Measurements from ENCODE around the gene PGA5. TPM values are rescaled to one million over a fixed set of nuclear protein-coding genes. Genes with fewer than 3 reads are reported as not detected.

PGA5 gene
- total RNA-seq, 1 donor from 2014 or later: 0.79 TPM

DNA sequence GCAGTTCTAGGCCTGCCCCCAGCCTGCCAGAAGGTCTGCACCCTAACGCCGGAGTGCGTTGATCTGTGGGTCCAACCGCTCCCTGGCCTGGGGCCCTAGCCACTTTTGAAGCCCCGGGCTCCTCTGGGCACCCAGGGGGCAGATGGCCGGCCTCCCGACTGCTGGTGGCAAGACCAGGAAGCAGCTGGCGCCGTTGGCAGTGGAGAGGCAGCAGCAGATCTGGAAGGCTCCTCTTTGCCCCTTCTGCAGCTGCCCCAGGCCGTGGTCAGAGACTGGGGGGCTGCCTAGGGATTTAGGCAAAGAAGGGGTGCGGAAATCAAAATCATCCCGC is 54.6 kb downstream of the PGA5 start:
- peaks cover 33% of the 10 kb centered on the region for H3K4me1 Mint-ChIP-seq (ENCODE audit: low read depth, unreplicated experiment)
- H3K79me2 ChIP-seq (ENCODE audit: insufficient read depth, low read length): no peaks in the 10 kb centered on the region
- peak overlapping the region; percentile 72 for H3K9ac ChIP-seq (ENCODE audit: low read length)
- H3K27me3 ChIP-seq (ENCODE audit: insufficient read depth, low read length): peaks cover 25% of the 10 kb centered on the region
- no peaks in the 10 kb centered on the region for H3K9me3 ChIP-seq (ENCODE audit: insufficient read depth, low read depth, low read length)
- H3K36me3 Mint-ChIP-seq (ENCODE audit: low read depth, unreplicated experiment): peaks cover 18% of the 10 kb centered on the region
- no peak overlapping the region for H2AFZ ChIP-seq (ENCODE audit: low read depth, low read length)
- no peak overlapping the region for H3K4me3 Mint-ChIP-seq (ENCODE audit: unreplicated experiment)
- no peak for FAIRE-seq
- no peak overlapping the region for H3K27ac ChIP-seq (ENCODE audit: low read depth, low read length)
- H3K36me3 ChIP-seq (ENCODE audit: insufficient read depth, low read length): peaks cover 12% of the 10 kb centered on the region
- H3K4me1 ChIP-seq (ENCODE audit: insufficient read depth, low read length): peaks cover 48% of the 10 kb centered on the region
- TF ChIP-seq EZH2 (IDR thresholded peaks at IDR 0.05; ENCODE audit: insufficient read depth, low read length): no peak
- TF ChIP-seq, protein P1, sequence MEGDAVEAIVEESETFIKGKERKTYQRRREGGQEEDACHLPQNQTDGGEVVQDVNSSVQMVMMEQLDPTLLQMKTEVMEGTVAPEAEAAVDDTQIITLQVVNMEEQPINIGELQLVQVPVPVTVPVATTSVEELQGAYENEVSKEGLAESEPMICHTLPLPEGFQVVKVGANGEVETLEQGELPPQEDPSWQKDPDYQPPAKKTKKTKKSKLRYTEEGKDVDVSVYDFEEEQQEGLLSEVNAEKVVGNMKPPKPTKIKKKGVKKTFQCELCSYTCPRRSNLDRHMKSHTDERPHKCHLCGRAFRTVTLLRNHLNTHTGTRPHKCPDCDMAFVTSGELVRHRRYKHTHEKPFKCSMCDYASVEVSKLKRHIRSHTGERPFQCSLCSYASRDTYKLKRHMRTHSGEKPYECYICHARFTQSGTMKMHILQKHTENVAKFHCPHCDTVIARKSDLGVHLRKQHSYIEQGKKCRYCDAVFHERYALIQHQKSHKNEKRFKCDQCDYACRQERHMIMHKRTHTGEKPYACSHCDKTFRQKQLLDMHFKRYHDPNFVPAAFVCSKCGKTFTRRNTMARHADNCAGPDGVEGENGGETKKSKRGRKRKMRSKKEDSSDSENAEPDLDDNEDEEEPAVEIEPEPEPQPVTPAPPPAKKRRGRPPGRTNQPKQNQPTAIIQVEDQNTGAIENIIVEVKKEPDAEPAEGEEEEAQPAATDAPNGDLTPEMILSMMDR (IDR thresholded peaks at IDR 0.05; ENCODE audit: insufficient read depth, low read depth, low read length): no peak
- no peaks in the 10 kb centered on the region for H3K9me3 Mint-ChIP-seq (ENCODE audit: unreplicated experiment)
- peaks cover 68% of the 10 kb centered on the region for H4K20me1 ChIP-seq (ENCODE audit: insufficient read depth, low read length)
- peaks cover 5% of the 10 kb centered on the region for H3K27me3 Mint-ChIP-seq (ENCODE audit: low read depth, unreplicated experiment)
- DNase-seq (ENCODE audit: low read depth): no peak
- H3K4me3 ChIP-seq (ENCODE audit: insufficient read depth, low read depth, low read length): no peak overlapping the region
- peak overlapping the region; percentile 93 for H3K4me2 ChIP-seq (ENCODE audit: low read length)
- H3K27ac Mint-ChIP-seq (ENCODE audit: unreplicated experiment): no peak overlapping the region

DNA sequence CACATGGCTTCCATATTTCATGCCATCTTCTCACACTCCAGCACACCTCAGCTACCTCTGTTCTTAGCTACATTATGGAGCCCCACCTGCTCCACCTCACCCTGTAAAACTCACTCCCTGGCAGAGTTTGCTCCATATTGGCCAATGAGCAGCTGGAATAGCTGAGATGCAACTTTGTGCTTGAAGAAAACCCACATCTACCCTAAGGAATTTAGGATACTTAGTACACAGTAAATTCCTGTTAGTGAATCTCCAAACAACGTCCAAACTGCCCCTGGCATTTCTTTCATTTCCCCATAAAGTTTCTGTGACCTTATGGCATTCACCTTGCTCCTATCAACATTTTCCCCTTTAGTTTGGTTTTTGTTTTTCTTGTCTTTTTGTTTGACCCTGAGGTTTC is 56.4 kb downstream of the PGA5 start:
- Histone ChIP-seq H3K9me3 (ENCODE audit: insufficient read depth, low read depth, low read length) (no peaks in the 10 kb centered on the region), H3K4me3 (ENCODE audit: insufficient read depth, low read depth, low read length) (no peak overlapping the region), H3K4me2 (ENCODE audit: low read length) (peak overlapping the region; percentile 65), H3K4me1 (ENCODE audit: insufficient read depth, low read length) (peaks cover 48% of the 10 kb centered on the region), H3K9ac (ENCODE audit: low read length) (peak overlapping the region; percentile 26), H3K79me2 (ENCODE audit: insufficient read depth, low read length) (no peaks in the 10 kb centered on the region), H3K36me3 (ENCODE audit: insufficient read depth, low read length) (peaks cover 29% of the 10 kb centered on the region), H4K20me1 (ENCODE audit: insufficient read depth, low read length) (peaks cover 77% of the 10 kb centered on the region), H3K27ac (ENCODE audit: low read depth, low read length) (peak overlapping the region; percentile 68), H2AFZ (ENCODE audit: low read depth, low read length) (no peak overlapping the region), H3K27me3 (ENCODE audit: insufficient read depth, low read length) (peaks cover 21% of the 10 kb centered on the region)
- H3K27me3 Mint-ChIP-seq (ENCODE audit: low read depth, unreplicated experiment): peaks cover 5% of the 10 kb centered on the region
- FAIRE-seq (no peak), DNase-seq (ENCODE audit: low read depth) (peak; percentile 67)
- TF ChIP-seq EZH2 (IDR thresholded peaks at IDR 0.05; ENCODE audit: insufficient read depth, low read length): no peak
- TF ChIP-seq, protein P1 (IDR thresholded peaks at IDR 0.05; ENCODE audit: insufficient read depth, low read depth, low read length): no peak
- peak overlapping the region; percentile 82 for H3K27ac Mint-ChIP-seq (ENCODE audit: unreplicated experiment)
- no peaks in the 10 kb centered on the region for H3K9me3 Mint-ChIP-seq (ENCODE audit: unreplicated experiment)
- H3K4me3 Mint-ChIP-seq (ENCODE audit: unreplicated experiment): peak overlapping the region; percentile 34
- peaks cover 23% of the 10 kb centered on the region for H3K36me3 Mint-ChIP-seq (ENCODE audit: low read depth, unreplicated experiment)
- H3K4me1 Mint-ChIP-seq (ENCODE audit: low read depth, unreplicated experiment): peaks cover 33% of the 10 kb centered on the region

DNA sequence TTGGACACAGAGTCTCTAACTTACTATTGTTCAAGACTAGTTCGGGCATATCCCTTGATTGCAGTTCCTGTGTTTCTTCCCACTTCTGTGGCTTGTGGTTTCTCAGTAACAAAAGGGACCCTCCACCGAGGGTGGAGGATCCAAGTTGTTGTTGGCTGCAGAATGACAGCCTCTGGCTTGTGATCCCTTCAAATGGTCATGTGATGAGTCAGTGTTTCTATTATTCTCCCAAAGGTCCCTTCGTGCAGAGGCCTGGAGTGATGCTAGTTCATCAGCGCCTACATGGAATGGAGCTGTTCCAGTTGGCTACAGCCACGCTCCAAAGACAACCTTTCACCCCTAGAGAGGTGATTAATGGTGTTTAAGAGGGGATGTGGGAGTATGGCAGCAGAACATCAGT is 56.8 kb downstream of the PGA5 start:
- Histone ChIP-seq H3K4me1 (ENCODE audit: insufficient read depth, low read length) (peaks cover 48% of the 10 kb centered on the region), H3K9ac (ENCODE audit: low read length) (peak overlapping the region; percentile 26), H3K4me2 (ENCODE audit: low read length) (peak overlapping the region; percentile 65), H3K9me3 (ENCODE audit: insufficient read depth, low read depth, low read length) (no peaks in the 10 kb centered on the region), H3K36me3 (ENCODE audit: insufficient read depth, low read length) (peaks cover 32% of the 10 kb centered on the region), H3K27ac (ENCODE audit: low read depth, low read length) (peak overlapping the region; percentile 68), H2AFZ (ENCODE audit: low read depth, low read length) (no peak overlapping the region), H3K4me3 (ENCODE audit: insufficient read depth, low read depth, low read length) (no peak overlapping the region), H3K27me3 (ENCODE audit: insufficient read depth, low read length) (peaks cover 18% of the 10 kb centered on the region), H3K79me2 (ENCODE audit: insufficient read depth, low read length) (no peaks in the 10 kb centered on the region), H4K20me1 (ENCODE audit: insufficient read depth, low read length) (peaks cover 77% of the 10 kb centered on the region)
- Mint-ChIP-seq H3K4me3 (ENCODE audit: unreplicated experiment) (peak overlapping the region; percentile 51), H3K36me3 (ENCODE audit: low read depth, unreplicated experiment) (peaks cover 24% of the 10 kb centered on the region), H3K27ac (ENCODE audit: unreplicated experiment) (peak overlapping the region; percentile 82), H3K4me1 (ENCODE audit: low read depth, unreplicated experiment) (peaks cover 33% of the 10 kb centered on the region), H3K27me3 (ENCODE audit: low read depth, unreplicated experiment) (peaks cover 5% of the 10 kb centered on the region), H3K9me3 (ENCODE audit: unreplicated experiment) (no peaks in the 10 kb centered on the region)
- DNase-seq (ENCODE audit: low read depth) (peak; percentile 99), FAIRE-seq (peak; percentile 91)
- no peak for TF ChIP-seq EZH2 (IDR thresholded peaks at IDR 0.05; ENCODE audit: insufficient read depth, low read length)
- TF ChIP-seq, protein P1 (IDR thresholded peaks at IDR 0.05; ENCODE audit: insufficient read depth, low read depth, low read length): no peak

All from astrocyte (in vitro differentiated cells and primary cell).